PFSK-1 (cell line): ENCODE data around the gene GCN1.

Experiments used
- POLR2AphosphoS5 ChIP-seq: IDR thresholded peaks from 2 replicates; pipeline ENCODE4 v1.6.1; 2012; ENCODE audit warnings: low read depth, mild to moderate bottlenecking, control low read depth, low read length, moderate library complexity
- TAF1 ChIP-seq: IDR thresholded peaks from 2 replicates; pipeline ENCODE4 v1.6.1; 2012; ENCODE audit warnings: low read length, control low read depth, borderline replicate concordance; ENCODE audit not compliant: insufficient read depth

DNA sequence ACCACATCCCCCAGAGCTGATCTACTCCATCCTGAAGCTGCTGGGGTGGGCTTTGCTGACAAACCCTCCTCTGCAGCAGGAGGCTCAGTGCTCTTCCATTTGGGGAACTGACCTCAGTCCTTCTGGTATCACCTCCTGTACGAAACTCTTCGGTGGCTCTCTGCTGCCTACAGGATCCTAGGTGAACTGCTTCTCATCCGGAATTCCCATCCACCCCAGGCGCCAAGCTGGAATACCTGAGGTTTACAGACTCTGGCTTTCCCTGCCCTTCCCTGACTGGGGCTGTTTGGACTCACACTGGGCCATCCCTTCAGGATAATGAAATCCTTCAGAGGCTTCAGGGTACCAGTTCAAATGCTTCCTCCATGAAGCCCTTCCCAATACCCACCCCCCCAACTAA is 26.2 kb downstream of the GCN1 start:
- TF ChIP-seq POLR2AphosphoS5: no peak
- TF ChIP-seq TAF1: no peak
